AG04450 (cell line): ENCODE data around the gene LYRM9. TPM values are rescaled to one million over a fixed set of nuclear protein-coding genes. Genes with fewer than 3 reads are reported as not detected.
A peak's percentile ranks its signal among the peaks of the same experiment; 100 is the strongest.

Source experiments
- CTCF ChIA-PET: fragments of 300-600, 350-600 bp; formaldehyde crosslinking; extraction: SDS; loops from one replicate; lab custom pipeline; 2022; ENCODE audit warnings: antibody characterized with exemption, inconsistent platforms; lab: Charles Lee
- POLR2A ChIA-PET: fragments of 350-600 bp; formaldehyde crosslinking; extraction: SDS; loops from one replicate; lab custom pipeline; 2021; ENCODE audit warnings: antibody characterized with exemption, inconsistent platforms; lab: Yijun Ruan, JAX
- DNase-seq: peaks from one replicate; pipeline ENCODE4 v3.0.0-alpha.2; 2011; ENCODE audit warnings: low read depth, low spot score
- H3K27ac ChIP-seq: one replicate; pipeline ENCODE4 v1.5.1; 2012; ENCODE audit warnings: low read depth, low read length, control low read depth
- H3K27me3 ChIP-seq: one replicate; pipeline ENCODE4 v1.6.0; 2012; ENCODE audit warnings: low read length; ENCODE audit not compliant: control insufficient read depth, insufficient read depth
- H3K4me3 ChIP-seq: 2 replicates; pipeline ENCODE4 v1.5.1; 2011; ENCODE audit warnings: mild to moderate bottlenecking, low read depth, low read length, control low read depth
- H3K9me3 ChIP-seq: 2 replicates; pipeline ENCODE4 v1.5.1; 2012; ENCODE audit warnings: low read length; ENCODE audit not compliant: control insufficient read depth, insufficient read depth
- polyA plus RNA-seq: library from polyadenylated mRNA; depleted of rRNA; stranded (reverse); fragments of >200 nt; gene quantifications from 2 replicates; pipeline ENCODE4 v1.2.3, GENCODE V29; 2011
- TF ChIP-seq, protein P1 (sequence below): IDR thresholded peaks from 2 replicates; pipeline ENCODE4 v1.5.1; 2011; ENCODE audit warnings: low read depth, low read length, control low read depth, inconsistent platforms

The LYRM9 gene
- polyA plus RNA-seq, 1 experiment: 4.9 TPM

DNA sequence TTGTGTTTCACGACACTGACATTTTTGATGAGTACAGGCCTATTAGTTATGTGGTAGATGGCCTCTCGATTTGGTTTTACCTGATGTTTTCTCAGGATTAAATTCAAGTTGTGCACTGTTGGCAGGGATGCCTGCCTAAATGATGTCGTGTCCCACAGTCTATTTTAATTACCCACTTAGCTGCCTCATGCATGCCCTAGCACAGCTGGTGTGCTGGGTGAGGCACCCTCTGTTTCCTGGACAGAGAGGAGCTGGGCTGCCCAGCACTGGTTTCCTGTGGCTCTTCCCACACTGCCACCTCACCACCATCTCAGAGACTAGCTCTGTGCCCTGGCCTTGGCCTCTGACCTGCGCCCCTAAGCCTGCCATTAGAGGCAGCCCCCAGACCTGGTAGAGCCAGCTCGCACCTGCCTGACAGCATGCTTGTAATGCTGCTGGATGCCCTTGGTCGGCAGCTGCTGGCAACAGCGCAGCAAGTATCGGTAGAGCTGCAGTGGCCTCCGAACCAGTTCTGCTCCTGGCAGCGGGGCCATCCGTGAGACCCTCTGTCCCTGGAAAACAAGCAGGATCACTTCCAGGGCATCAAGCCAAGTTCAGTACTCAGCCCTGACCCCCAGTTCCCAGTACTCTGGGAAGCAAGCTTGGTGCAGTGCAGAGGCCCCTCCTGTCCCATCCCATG lies 10.9 kb downstream of the LYRM9 start:
- POLR2A ChIA-PET: no interaction called here
- no peak overlapping the region for H3K27ac ChIP-seq
- no peak for DNase-seq
- CTCF ChIA-PET: interaction anchor here (0.7 to 9.3 kb wide), 6 partner anchors 9 to 315 kb away, joined by 5 to 291 read pairs (median 56); partner anchors contain the start of genes LYRM9 and NOS2
- peaks cover 4% of the 10 kb centered on the region for H3K27me3 ChIP-seq
- H3K9me3 ChIP-seq: no peaks in the 10 kb centered on the region
- TF ChIP-seq, protein P1, sequence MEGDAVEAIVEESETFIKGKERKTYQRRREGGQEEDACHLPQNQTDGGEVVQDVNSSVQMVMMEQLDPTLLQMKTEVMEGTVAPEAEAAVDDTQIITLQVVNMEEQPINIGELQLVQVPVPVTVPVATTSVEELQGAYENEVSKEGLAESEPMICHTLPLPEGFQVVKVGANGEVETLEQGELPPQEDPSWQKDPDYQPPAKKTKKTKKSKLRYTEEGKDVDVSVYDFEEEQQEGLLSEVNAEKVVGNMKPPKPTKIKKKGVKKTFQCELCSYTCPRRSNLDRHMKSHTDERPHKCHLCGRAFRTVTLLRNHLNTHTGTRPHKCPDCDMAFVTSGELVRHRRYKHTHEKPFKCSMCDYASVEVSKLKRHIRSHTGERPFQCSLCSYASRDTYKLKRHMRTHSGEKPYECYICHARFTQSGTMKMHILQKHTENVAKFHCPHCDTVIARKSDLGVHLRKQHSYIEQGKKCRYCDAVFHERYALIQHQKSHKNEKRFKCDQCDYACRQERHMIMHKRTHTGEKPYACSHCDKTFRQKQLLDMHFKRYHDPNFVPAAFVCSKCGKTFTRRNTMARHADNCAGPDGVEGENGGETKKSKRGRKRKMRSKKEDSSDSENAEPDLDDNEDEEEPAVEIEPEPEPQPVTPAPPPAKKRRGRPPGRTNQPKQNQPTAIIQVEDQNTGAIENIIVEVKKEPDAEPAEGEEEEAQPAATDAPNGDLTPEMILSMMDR: no peak
- H3K4me3 ChIP-seq: no peak overlapping the region

DNA sequence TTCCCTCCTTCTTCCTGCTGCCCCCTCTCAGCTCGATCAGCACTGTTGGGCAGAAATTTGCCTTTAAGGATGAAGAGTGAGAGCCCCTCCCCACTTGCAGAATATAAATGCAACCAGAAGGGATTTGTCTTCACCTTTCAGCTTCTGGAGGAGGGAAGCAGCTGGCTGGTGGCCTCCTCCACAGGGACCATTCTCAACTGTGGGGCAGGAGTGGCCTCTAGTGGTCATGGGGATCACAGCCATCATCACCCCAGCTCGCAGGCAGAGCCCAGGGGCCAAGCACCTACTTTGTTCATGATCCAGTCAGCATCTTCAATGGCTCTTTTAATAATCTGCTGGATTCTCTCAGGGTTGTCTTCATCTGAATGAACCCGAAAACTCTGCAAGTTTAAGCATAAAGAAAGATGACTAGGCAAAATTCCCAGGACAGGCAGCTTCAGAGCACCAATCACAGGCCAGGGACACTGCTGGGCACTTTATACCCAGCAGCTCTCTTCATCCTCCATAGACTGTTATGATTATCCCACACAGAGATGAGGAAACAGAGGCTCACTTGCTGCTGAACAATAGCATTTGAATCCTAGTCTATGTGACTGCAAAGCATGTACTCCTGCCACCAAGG lies 13.1 kb downstream of the LYRM9 start:
- H3K27me3 ChIP-seq: peaks cover 8% of the 10 kb centered on the region
- H3K4me3 ChIP-seq: no peak overlapping the region
- DNase-seq: peak; percentile 29
- H3K9me3 ChIP-seq: no peaks in the 10 kb centered on the region
- no peak overlapping the region for H3K27ac ChIP-seq
- ChIA-PET POLR2A (no interaction called here), CTCF (interaction anchor here (0.8 to 9.3 kb wide), 20 partner anchors 11 to 372 kb away, joined by 3 to 291 read pairs (median 4); partner anchors contain the start of genes LYRM9 and NOS2)
- TF ChIP-seq, protein P1: peak; percentile 89

DNA sequence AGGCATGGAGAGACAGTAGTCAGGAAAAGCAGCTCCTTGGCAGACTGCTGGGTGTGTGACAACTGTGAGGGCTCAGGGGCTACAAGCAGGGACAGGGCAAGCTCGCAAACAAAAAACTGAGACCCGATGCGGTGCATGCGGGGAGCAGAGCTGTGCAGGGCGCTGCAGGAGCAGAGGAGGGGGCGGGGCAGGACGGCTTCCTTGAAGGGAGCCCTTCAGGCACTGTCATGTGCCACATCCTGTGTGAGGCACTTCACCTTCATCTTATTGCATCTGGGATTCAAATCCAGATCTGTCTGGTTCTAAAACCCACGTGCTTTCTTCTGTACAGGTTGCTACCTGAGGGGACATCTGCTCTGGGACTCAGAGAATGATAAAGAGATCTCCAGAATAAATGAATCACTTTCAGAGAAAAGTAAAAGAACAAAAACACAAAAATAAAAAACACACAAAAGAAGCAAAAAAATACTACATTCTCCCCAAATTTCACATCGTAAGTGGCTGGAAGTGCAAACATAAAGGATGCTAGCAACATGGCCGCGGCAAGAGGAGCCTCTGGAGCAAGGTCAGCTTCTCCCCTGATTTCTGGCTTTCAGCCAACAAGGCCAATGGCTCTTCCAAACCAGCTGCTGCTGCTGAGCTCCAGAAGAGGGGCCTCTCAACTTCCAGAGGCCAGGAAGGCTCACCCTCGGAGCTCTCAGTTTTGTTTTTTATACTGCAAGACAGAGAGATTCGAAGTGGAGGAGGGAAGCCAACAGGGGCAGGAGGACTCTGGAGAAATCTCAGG lies 14.2 kb downstream of the LYRM9 start:
- no peak for DNase-seq
- H3K27me3 ChIP-seq: peaks cover 8% of the 10 kb centered on the region
- POLR2A ChIA-PET: interaction anchor here (0.6 kb wide), 1 partner anchor 240 kb away, joined by 4 read pairs; no protein-coding TSS in a partner anchor
- CTCF ChIA-PET: interaction anchor here (0.8 to 9.3 kb wide), 12 partner anchors 13 to 227 kb away, joined by 3 to 291 read pairs (median 8); partner anchors contain the start of genes LYRM9 and NOS2
- H3K4me3 ChIP-seq: no peak overlapping the region
- H3K27ac ChIP-seq: no peak overlapping the region
- H3K9me3 ChIP-seq: no peaks in the 10 kb centered on the region
- TF ChIP-seq, protein P1: no peak

DNA sequence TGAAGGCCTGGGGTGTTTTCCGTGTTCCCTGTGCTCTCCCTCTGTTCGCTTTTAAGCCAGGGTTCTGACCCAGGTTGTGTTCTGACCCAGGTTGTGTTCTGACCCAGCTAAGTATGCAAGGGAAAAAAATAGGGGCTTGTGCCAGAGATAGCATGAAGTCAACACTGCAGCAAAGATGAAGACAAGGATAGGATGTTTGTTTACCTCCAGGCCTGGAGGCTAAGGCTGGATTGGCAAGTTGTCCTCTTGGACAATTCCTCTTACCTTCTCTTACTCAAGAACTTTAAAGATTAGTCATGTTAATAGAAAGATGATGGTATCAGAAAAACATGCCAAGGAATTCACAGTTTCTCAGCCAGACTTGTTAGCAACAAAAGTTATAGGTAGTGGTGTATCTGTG lies 19.4 kb downstream of the LYRM9 start:
- Histone ChIP-seq H3K9me3 (no peaks in the 10 kb centered on the region), H3K4me3 (no peak overlapping the region), H3K27me3 (peaks cover 7% of the 10 kb centered on the region), H3K27ac (no peak overlapping the region)
- ChIA-PET CTCF (interaction anchor here (1.1 kb wide), 1 partner anchor 114 kb away, joined by 3 read pairs; no protein-coding TSS in a partner anchor), POLR2A (no interaction called here)
- TF ChIP-seq, protein P1: no peak
- DNase-seq: no peak
